ENCODE results near the gene SKIC8.

GRCh38 chr15:78311292-78311691, 11.9 kb upstream of the SKIC8 start:
- TF ChIP-seq POLR2A (IDR thresholded peaks at IDR 0.05), result no peak
- no peak for TF ChIP-seq CTCF (IDR thresholded peaks at IDR 0.05)
